Activated T-cell treated with anti-CD3 and anti-CD28 coated beads, Interleukin-2, amount 50 U/mL, for 4 hours (primary cell): ENCODE measurements around the gene IL1B. TPM values are rescaled to one million over a fixed set of nuclear protein-coding genes. Genes with fewer than 3 reads are reported as not detected.
A peak's percentile ranks its signal among the peaks of the same experiment; 100 is the strongest.

Source experiments
- ATAC-seq, 2 donors: fragments of 200-7000 bp; cut with Tn5 transposase; one replicate each; pipeline ENCODE4 v1.10.0; 2021
- DNase-seq: peaks from one replicate; pipeline ENCODE4 v3.0.0-alpha.2; 2020
- H3K27me3 Mint-ChIP-seq: one replicate; pipeline ENCODE4 v1.8.0; 2021; ENCODE audit warnings: low read depth, mixed read lengths
- H3K36me3 Mint-ChIP-seq: one replicate; pipeline ENCODE4 v1.8.0; 2022; ENCODE audit warnings: mixed read lengths; ENCODE audit not compliant: insufficient read depth
- H3K4me1 Mint-ChIP-seq: one replicate; pipeline ENCODE4 v1.8.0; 2021; ENCODE audit warnings: low read depth, mixed read lengths
- H3K4me3 Mint-ChIP-seq: one replicate; pipeline ENCODE4 v1.8.0; 2021; ENCODE audit warnings: mild to moderate bottlenecking, moderate library complexity, mixed read lengths
- H3K9me3 Mint-ChIP-seq: one replicate; pipeline ENCODE4 v1.8.0; 2021; ENCODE audit warnings: mixed read lengths
- total RNA-seq, 3 donors: library from RNA; stranded (reverse); gene quantifications; one replicate each; pipeline ENCODE4 v1.2.1, GENCODE V29; 2021

IL1B gene
- total RNA-seq, 3 donors from 2014 or later = 0.42 to 1.6 (median 1.3) TPM

DNA sequence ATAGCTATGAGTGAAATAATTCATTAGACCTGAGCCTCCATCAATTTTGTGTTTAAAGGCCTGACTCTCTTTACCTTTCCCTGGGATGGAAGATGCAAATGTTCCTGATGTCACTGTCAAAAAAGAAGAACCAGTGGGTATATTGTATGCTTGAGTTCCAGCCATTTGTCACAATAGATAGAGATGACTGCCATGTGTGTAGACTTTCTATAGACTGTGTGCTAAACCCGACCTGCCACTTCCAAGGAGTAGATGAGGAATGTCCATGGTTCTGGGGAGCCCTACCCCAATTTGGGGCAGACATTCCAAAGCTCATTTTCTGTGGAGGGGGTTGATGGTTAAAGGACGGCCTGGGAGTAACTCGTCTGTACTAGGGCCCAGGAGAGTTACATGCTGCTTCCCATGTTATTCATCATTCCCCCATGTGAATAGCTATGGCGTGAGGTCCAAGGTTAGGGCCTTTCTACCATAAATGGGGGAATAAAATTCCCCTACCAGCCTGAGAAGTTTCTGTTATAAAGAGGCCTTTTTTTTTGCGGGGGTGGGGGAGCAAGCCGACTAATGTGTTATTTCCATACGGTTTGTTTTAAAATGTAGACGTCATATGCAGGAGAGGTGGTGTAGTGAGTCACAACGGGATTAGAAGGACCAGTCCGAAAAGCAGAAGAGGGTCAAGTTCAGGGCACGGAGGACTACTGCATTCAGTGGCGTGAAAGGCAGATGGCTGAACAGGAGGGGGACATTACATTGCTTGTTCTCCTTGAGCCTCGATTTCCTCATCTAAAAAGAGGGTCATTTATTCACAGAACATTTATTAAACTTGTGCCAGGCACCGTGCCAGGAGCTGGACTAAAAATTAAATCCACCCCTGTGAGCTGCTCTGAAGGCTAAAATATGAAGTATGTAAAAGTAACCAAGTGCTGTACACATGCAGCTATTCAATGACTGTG lies 24.0 kb downstream of the IL1B start:
- Mint-ChIP-seq H3K4me1 (peaks cover 24% of the 10 kb centered on the region), H3K36me3 (no peaks in the 10 kb centered on the region), H3K9me3 (peaks cover 11% of the 10 kb centered on the region), H3K27me3 (no peaks in the 10 kb centered on the region), H3K4me3 (no peak overlapping the region)
- DNase-seq = no peak
- no peak for ATAC-seq

DNA sequence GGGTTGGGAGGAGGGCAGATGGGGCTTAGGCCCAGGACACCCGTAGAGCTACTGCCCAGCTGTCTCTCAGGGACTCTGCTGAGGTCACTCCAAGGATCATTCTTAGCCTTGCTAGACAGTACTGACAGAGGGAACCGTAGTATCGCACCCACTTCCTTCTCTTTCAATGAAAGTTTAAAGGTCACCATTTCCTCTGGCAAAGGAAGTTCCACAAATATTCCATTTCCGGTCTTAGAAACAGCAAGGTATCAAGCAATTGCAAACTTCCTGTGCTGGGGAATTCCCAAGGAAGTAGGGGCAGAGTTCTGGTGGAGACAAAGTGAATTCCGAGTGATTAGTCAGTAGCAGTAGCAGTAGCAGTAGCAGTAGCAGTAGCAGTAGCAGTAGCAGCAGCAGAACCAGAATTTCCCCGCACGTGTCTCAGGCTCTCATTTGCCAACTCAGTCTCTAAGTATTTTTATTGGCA lies 24.7 kb downstream of the IL1B start:
- Mint-ChIP-seq H3K4me1 (peaks cover 24% of the 10 kb centered on the region), H3K9me3 (peaks cover 16% of the 10 kb centered on the region), H3K36me3 (no peaks in the 10 kb centered on the region), H3K27me3 (no peaks in the 10 kb centered on the region), H3K4me3 (no peak overlapping the region)
- DNase-seq = no peak
- peak; percentile 80 to 83 for ATAC-seq

DNA sequence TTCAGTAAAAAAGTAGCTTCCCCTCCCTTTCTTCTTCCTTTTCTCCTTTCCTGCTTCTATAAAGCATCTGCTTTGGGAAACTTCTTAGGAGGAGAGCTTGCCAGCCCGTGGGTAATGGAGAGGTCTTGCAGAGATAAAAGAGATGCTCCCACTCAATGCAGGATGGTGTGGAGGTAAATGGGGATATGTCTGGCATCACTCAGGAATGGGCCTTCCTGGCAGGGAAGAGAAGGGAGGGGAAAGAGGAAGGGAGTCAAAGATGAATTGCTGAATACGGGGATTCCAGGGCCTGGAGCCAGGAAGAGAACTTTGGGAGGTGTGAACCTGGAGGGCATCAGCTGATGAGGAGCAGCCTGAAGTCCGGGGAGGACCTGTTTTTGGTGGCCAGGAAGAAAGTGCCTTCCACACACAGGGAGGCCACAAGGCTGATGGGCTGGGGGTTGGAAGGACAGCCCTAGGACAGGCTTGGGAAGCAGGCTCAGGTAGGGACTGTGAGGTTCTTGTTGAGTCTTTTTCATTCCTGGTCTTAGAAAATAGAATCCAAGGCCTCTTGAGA lies 25.2 kb downstream of the IL1B start:
- H3K36me3 Mint-ChIP-seq = no peaks in the 10 kb centered on the region
- peaks cover 24% of the 10 kb centered on the region for H3K4me1 Mint-ChIP-seq
- H3K27me3 Mint-ChIP-seq = no peaks in the 10 kb centered on the region
- no peak for DNase-seq
- no peak overlapping the region for H3K4me3 Mint-ChIP-seq
- H3K9me3 Mint-ChIP-seq = peaks cover 16% of the 10 kb centered on the region
- no peak for ATAC-seq

DNA sequence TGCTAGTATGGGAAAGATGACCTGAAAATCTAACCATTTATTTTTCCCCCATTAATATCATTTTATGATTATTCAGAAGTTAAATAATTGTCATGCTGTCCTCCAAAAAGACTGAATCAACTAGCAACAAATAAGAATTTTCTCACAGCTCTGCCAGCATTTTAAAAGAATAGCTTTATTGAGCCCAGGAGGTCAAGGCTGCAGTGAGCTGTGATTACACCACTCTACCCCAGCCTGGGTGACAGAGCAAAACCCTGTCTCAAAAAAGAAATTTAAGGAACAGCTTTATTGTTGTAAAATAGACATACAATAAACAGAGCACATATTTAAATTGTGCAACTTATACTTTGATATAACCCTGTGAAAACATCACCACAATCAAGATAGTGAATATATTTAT lies 27.5 kb downstream of the IL1B start:
- peaks cover 26% of the 10 kb centered on the region for H3K4me1 Mint-ChIP-seq
- H3K27me3 Mint-ChIP-seq = no peaks in the 10 kb centered on the region
- ATAC-seq = no peak

DNA sequence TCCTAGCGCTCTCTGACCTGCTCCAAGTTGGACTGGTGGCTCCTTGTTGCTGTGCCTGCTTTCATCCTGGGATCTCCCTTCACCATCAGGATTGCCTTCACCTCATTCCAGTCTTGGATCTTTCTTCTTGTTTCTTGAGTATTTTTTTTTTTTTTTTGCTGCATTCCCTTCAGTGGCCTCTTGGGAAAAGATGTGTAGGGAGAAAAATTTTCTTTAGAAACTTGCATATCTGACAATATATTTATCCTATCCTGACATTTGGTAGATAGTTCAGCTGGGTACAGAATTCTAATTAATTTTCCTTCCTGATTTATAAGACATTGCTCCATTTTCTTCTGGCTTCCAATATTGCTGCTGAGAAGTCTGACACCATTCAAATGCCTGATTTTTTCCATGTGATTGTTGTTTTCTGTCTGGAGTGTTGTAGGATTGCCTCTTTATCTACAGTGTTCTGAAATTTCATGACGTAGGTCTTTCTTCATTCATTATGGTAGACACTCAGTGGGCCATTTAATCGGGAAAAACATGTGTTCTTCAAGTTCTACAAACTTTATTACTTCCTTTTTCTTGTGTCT lies 29.3 kb downstream of the IL1B start:
- no peaks in the 10 kb centered on the region for H3K36me3 Mint-ChIP-seq
- peaks cover 19% of the 10 kb centered on the region for H3K4me1 Mint-ChIP-seq
- no peak for ATAC-seq
- no peaks in the 10 kb centered on the region for H3K27me3 Mint-ChIP-seq
- peaks cover 16% of the 10 kb centered on the region for H3K9me3 Mint-ChIP-seq
- DNase-seq = no peak
- no peak overlapping the region for H3K4me3 Mint-ChIP-seq

More for the DNA sequence above, 27.5 kb downstream of the IL1B start:
- Mint-ChIP-seq H3K36me3 (no peaks in the 10 kb centered on the region), H3K4me3 (no peak overlapping the region), H3K9me3 (peaks cover 16% of the 10 kb centered on the region)
- no peak for DNase-seq

DNA sequence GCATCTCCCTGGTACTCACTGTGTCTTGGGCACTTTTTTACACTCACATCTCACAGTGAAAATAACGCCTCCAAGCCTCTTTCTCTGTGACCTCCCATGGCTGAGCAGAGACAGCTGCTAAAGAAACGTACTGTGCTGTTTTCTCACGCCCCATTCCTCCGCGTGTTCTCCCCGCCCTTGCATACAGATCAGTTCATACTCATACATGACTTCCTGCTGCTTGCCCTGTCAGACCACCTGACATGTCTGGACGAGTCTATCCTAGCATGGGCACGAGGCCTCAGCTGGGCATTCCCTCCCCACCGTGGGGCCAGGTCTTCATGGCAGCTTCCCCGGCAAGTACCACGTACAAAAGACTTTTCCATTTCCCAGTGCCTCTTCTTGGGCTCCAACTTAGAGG lies 31.0 kb downstream of the IL1B start:
- Mint-ChIP-seq H3K36me3 (no peaks in the 10 kb centered on the region), H3K4me1 (peaks cover 7% of the 10 kb centered on the region), H3K27me3 (no peaks in the 10 kb centered on the region), H3K9me3 (peaks cover 16% of the 10 kb centered on the region), H3K4me3 (no peak overlapping the region)
- ATAC-seq (no peak), DNase-seq (no peak)

DNA sequence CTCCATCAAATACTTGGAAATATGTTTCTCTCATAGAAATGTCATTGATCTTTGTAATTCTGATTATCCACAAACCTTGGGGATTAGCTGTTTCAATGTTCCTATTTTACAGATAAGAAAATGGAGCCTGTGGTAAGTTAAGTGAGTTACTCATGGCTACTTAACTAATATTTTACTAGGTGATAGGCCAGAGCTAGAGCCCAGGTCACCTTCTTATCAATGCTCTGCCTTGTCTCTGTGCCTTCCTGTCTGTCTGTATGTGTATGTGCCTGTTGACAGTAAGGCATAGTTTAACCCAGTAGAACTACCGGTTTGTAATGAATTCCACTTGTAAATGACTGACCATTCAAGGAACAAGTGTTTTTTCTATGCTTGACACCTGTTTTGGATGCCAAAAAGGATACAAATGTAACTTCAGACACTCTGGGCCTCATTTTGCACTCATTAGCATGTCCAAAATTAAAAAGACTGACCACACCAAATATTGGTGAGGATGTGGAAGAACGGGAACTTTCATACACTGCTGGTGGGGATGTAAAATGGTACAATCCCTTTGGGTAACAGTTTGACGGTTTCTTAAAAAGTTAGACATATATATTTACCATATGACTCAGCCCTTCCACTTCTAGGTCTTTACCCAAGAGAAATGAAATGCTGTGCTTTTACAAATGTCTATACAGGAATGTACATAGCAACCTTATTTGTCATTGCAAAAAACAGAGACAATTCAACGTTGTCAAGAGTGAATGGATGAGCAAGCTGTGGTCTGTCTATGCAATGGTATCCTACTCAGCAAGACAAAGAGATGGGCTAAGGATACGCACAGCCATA lies 32.7 kb downstream of the IL1B start:
- Mint-ChIP-seq H3K4me3 (no peak overlapping the region), H3K36me3 (no peaks in the 10 kb centered on the region), H3K4me1 (peaks cover 10% of the 10 kb centered on the region), H3K9me3 (peaks cover 10% of the 10 kb centered on the region), H3K27me3 (no peaks in the 10 kb centered on the region)
- DNase-seq (no peak), ATAC-seq (peak in 1 of 2 donors; percentile 89)

DNA sequence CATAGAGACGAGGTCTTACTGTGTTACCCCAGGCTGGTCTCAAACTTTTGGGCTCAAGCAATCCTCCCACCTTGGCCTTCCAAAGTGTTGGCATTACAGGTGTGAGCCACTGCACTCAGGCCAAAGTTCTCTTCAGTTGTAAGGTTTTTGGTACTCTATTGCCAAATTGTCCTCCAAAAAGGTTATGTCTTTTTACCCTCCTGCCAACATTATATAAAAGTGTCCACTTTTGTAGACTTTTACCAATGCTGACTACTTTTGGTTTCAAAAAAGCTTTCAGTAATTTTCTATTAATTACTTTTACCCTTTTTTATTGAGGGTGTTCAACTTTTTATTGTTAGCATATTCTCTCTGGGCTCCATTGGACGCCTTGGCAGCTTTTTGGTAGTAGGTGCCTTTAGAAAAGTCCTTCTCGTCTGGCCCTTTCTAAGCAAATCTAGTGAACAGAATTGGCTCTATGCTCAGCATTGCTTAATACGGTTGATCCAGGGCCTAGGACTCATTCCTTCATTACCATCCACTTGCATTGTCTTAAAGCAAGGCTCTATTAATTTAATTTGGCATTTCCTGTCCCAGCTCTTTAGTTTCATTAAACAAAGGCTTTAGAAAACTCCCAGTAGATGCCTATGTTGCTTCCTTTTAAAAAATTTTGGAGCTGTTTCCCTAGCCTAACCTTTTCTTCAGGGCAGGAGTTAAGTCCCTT lies 35.5 kb downstream of the IL1B start:
- ATAC-seq = no peak
- no peak for DNase-seq
- Mint-ChIP-seq H3K27me3 (no peaks in the 10 kb centered on the region), H3K9me3 (no peaks in the 10 kb centered on the region), H3K4me1 (peaks cover 11% of the 10 kb centered on the region), H3K4me3 (no peak overlapping the region), H3K36me3 (no peaks in the 10 kb centered on the region)

DNA sequence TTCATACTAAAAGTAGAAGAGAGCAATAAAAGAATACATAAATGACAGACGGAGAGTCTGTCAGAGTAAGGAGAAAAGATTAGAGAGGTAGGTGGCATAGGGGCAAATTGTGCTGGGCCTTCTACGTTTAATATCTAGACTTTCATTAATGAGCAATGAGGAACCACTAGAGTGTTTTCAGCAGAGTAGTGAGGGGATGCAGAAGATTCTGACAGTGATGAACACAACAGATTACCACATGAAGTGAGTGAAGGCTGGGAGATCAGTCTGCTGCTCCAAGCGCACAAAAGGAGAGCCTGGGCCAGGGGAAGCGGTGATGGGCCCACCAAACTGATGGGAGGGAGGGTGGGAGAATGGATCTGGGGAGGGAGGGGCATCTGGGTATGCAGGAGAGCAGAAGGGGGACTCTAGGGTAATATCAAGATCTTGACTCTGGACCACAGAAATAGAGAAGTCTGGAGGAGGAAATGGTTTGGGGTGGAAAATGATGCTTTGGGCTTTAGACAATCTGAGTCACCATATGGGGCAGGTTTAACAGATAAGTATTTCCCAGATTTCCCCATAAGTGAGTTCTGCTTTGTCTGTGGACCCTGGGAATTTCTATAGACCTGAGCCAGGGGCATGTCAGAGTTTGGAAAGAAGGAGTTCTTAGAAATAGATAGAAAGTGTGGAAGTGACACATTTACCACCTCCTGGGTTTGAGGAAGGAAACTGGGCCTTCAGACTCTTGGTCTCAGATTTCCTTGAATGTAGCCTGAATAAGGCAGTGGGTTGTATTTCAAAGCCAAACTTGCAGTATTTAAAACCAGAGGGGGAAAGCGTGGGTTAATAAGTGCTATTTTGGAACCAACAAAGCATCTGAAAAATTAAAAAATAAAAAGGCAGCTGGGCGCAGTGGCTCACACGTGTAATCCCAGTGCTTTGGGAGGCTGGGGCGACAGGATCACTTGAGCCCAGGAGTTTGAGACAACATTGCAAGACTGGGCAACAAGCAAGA lies 37.3 kb downstream of the IL1B start:
- DNase-seq (no peak), ATAC-seq (no peak)
- Mint-ChIP-seq H3K27me3 (no peaks in the 10 kb centered on the region), H3K36me3 (no peaks in the 10 kb centered on the region), H3K4me3 (no peak overlapping the region), H3K9me3 (no peaks in the 10 kb centered on the region), H3K4me1 (peaks cover 9% of the 10 kb centered on the region)

DNA sequence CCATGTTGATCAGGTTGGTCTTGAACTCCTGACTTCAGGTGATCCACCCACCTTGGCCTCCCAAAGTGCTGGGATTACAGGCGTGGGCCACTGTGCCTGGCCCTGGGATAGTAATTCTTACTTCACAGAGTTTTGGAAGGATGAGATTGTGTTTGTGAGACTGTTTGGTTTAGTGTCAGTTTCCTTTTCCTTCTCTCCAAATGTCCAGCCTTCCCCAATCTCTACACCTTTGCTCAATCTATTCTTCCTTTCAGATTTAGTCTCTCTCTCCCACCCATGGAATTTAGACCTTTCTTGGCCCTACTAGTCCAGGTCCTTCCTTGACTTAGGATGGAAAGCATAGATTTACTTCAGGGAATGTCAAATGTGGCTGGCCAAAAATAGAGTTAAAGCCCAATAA lies 40.1 kb downstream of the IL1B start:
- ATAC-seq = no peak
- Mint-ChIP-seq H3K4me1 (peaks cover 13% of the 10 kb centered on the region), H3K36me3 (no peaks in the 10 kb centered on the region), H3K9me3 (peaks cover 4% of the 10 kb centered on the region), H3K4me3 (no peak overlapping the region), H3K27me3 (no peaks in the 10 kb centered on the region)
- DNase-seq = no peak

DNA sequence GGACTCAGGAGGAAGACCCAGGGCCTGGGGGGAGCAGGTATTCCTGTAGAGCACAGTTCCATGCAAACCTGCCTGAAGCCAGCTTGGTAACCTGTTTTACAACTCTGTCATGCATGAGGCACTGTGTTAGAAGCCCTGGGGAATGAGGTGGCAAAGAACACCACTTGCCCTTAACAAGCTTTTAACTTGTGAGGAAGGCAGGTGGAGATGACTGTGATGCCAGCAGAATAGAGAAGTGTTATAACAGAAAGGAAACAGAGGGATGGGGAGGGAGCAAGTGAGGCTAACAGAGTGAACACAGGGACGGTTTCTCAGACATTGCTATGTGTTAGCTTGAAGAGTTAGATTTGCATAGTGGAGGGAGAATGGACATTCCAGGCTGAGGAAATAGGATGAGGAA lies 40.8 kb downstream of the IL1B start:
- Mint-ChIP-seq H3K9me3 (peaks cover 4% of the 10 kb centered on the region), H3K36me3 (no peaks in the 10 kb centered on the region)
- DNase-seq = no peak

DNA sequence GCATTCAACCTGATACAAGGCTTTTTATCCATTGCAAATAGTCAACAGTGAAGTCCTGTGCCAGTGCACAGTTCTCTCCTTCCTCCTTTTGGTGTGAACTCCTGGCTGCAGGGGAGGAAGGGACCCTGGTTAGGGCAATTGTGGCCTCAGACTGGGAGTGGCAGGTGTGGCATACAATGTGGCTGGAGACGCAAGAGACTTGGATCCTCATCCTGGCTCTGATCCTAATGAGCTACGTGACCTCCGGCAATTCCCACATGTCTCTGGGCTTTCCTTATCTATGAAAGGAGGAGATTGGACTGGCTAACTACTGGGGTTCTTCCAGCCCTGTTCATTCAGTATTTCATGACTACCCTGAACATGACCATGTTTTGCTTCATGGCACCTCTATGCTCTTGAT lies 41.7 kb downstream of the IL1B start:
- Mint-ChIP-seq H3K36me3 (no peaks in the 10 kb centered on the region), H3K4me3 (no peak overlapping the region), H3K27me3 (no peaks in the 10 kb centered on the region), H3K4me1 (peaks cover 13% of the 10 kb centered on the region), H3K9me3 (peaks cover 4% of the 10 kb centered on the region)
- DNase-seq (no peak), ATAC-seq (no peak)

More for the DNA sequence above, 40.8 kb downstream of the IL1B start:
- Mint-ChIP-seq H3K4me3 (no peak overlapping the region), H3K27me3 (no peaks in the 10 kb centered on the region), H3K4me1 (peaks cover 13% of the 10 kb centered on the region)
- no peak for ATAC-seq
